ENCODE data around the gene SLF2. TPM values are rescaled to one million over a fixed set of nuclear protein-coding genes. Genes with fewer than 3 reads are reported as not detected.
A peak's percentile ranks its signal among the peaks of the same experiment; 100 is the strongest.

SLF2 gene
- total RNA-seq, 1 donor from 2014 or later: 22.0 TPM

GRCh38 chr10:100986623-100986951, 73.8 kb downstream of the SLF2 start:
- no peak for TF ChIP-seq CTCF (conservative IDR thresholded peaks at IDR 0.05; ENCODE audit: low read depth, low read length)
- DNase-seq (ENCODE audit: low read depth): no peak
- peak overlapping the region; percentile 99 for H3K4me3 ChIP-seq (ENCODE audit: low read depth, low read length)

GRCh38 chr10:100986952-100987684, 74.4 kb downstream of the SLF2 start, which contains the start of the genes MRPL43 and TWNK:
Gene MRPL43 (minus strand): TSS chr10:100987497. CDS start chr10:100987443, 54 bp downstream.
Gene TWNK (plus strand): TSS chr10:100987543. CDS start chr10:100988211, 668 bp downstream.
- DNase-seq (ENCODE audit: low read depth): no peak
- TF ChIP-seq CTCF (conservative IDR thresholded peaks at IDR 0.05; ENCODE audit: low read depth, low read length): no peak
- peak within 1 kb of the TSS; percentile 99 for H3K4me3 ChIP-seq (ENCODE audit: low read depth, low read length)

GRCh38 chr10:100987685-100988049, 74.9 kb downstream of the SLF2 start:
- no peak for DNase-seq (ENCODE audit: low read depth)
- no peak for TF ChIP-seq CTCF (conservative IDR thresholded peaks at IDR 0.05; ENCODE audit: low read depth, low read length)
- peak overlapping the region; percentile 99 for H3K4me3 ChIP-seq (ENCODE audit: low read depth, low read length)

GRCh38 chr10:100988166-100988565, 75.4 kb downstream of the SLF2 start:
- no peak for DNase-seq (ENCODE audit: low read depth)
- H3K4me3 ChIP-seq (ENCODE audit: low read depth, low read length): peak overlapping the region; percentile 99
- TF ChIP-seq CTCF (conservative IDR thresholded peaks at IDR 0.05; ENCODE audit: low read depth, low read length): no peak

GRCh38 chr10:100989088-100989487, 76.3 kb downstream of the SLF2 start:
- no peak for DNase-seq (ENCODE audit: low read depth)
- TF ChIP-seq CTCF (conservative IDR thresholded peaks at IDR 0.05; ENCODE audit: low read depth, low read length): no peak
- no peak overlapping the region for H3K4me3 ChIP-seq (ENCODE audit: low read depth, low read length)

GRCh38 chr10:100993986-100994708, 81.4 kb downstream of the SLF2 start:
- H3K4me3 ChIP-seq (ENCODE audit: low read depth, low read length): no peak overlapping the region
- DNase-seq (ENCODE audit: low read depth): no peak
- peak; percentile 84 for TF ChIP-seq CTCF (conservative IDR thresholded peaks at IDR 0.05; ENCODE audit: low read depth, low read length)

All from epithelial cell of proximal tubule (primary cell).